Stimulated activated CD8-positive, alpha-beta memory T cell treated with anti-CD3 and anti-CD28 coated beads, Interleukin-12 subunit alpha, Interleukin-12 subunit beta, amount 100 ng/mL, for 24 hours (primary cell): ENCODE measurements around the gene ACTL7A.
"Not testable (repeated sequence)": the region's sequence is repeated elsewhere in the genome, so short reads cannot be mapped to it uniquely, and the experiment has no call there.

Experiments used
- DNase-seq: peaks from one replicate; pipeline ENCODE4 v3.0.0-alpha.2; 2020; ENCODE audit errors: extremely low read depth

ACTL7A gene

GRCh38 chr9:108848296-108848695 is 13.8 kb upstream of the ACTL7A start:
- DNase-seq = not testable (repeated sequence)

- DNase-seq = no peak
Observed at GRCh38 chr9:108850293-108850897, 11.7 kb upstream of the ACTL7A start.

GRCh38 chr9:108851138-108851537 is 10.9 kb upstream of the ACTL7A start:
- no peak for DNase-seq

DNA sequence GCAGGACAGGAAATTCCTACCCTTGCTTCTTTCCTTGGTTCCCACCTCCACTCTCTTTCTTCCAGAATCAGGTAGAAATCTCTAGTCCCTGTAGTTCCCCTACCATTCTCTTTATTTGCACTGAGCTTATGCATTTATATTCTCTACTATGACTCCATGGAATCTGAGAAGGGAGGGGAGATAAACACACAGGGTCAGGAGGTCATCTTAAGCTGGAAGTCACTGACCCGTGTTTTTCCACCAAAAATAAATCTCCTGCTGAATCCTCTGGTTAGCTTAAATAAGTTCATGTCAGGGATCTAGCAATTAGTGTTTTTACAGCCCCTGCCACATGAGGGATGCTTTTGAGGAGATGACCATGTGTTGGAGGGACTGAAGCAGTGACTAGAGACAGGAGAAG is 10.0 kb upstream of the ACTL7A start:
- DNase-seq = no peak

DNA sequence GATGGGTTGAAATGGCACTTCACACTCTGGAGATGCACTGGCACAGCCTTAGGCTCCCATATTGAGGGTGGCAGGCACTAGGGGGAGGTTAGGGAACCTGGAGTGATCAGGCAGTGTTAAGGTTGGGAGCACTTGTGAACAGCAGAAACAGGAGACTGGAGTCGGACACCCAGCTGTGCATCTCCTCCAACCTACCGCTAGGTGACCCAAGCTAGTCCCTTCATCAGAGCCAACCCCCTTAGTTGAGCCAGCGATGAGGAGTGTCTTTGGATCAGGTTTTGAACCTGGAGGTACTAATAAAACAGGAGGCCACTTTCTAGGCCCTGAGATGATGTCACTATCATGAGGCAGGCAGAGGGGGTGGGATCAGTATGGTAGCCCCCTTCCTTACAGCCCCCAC is 8.0 kb upstream of the ACTL7A start:
- DNase-seq = no peak

DNA sequence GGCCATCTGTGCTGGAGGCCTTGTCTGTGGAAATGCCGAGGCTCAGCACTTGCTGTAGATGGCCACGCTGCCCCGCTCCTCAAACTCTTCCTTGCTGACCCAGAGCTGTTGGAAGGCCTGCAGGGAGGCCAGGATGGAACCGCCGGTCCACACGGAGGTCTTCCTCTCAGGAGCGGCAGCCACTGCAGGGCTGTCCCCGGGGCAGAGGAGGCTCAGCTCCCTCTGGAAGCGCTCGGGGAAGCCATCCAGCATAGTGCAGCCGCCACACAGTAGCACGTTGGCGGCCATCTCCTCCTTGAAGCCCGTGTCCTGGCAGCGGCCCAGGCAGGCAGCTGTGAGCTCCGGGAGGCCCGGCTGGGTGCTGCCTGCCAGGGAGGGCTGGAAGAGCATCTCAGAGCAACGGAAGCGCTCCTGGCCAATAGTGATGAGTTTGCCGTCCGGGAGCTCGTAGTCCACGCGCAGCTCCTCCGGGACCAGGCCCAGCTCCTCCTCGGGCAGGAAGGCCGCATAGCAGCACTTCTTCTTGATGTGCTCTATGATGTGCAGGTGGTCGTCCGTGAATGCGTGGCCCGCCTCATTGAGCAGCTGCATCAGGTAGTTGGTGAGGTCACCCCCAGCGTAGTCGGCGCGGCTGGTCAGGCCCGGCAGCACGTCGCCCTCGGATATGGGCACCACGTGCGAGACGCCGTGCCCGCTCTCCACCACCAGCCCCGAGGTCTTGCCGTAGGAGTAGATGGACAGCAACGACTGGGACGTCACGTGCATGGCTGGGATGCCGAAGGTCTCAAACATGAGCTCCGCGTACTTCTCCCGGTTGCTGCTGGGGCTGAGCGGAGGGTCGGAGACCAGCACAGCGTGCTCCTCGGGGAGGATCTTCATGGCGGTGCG is 7.2 kb upstream of the ACTL7A start:
- no peak for DNase-seq

DNA sequence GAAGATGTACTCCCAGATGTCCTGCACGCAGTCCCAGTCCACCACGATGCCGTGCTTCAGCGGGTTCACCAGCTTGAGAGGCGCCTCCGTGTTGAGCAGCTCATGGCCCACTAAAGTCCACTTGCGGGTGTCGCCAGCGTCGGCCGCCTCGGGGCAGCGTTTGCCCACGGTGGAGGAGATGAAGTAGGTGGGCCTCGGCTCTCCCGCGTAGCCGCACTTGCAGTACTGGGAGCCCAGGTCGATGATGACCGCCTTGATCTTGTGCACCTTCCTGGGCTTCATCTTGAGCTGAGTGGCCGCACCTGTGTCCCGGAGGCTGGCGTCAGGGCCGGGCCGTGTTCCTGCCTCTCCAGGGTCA is 6.6 kb upstream of the ACTL7A start:
- DNase-seq = no peak

DNA sequence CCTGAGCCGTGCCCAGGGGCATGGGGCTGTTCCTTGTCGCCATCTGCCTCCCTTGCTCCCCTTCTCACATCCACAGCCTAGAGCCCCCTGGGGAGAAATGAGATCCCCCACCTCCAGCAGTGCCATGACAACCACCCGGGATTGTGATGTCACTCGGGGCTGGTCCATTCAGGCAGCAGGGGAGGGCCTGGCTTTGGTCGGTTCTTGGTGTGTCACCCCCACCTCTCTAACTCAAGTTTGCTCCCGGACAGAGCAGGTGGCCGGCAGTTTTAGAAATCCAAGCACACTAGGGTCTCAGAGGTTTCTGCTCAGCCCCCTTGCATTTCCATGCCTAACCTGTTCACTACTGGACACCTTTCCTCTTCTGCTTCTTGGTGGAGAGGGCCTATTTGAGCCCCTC is 6.2 kb upstream of the ACTL7A start, which contains the start of gene ACTL7B:
Gene ACTL7B (minus strand): TSS at position 99 of the 400 bp plus-strand sequence. CDS start 56 bp downstream, at position 43.
- no peak for DNase-seq

GRCh38 chr9:108857572-108857971 is 4.5 kb upstream of the ACTL7A start:
- no peak for DNase-seq

DNA sequence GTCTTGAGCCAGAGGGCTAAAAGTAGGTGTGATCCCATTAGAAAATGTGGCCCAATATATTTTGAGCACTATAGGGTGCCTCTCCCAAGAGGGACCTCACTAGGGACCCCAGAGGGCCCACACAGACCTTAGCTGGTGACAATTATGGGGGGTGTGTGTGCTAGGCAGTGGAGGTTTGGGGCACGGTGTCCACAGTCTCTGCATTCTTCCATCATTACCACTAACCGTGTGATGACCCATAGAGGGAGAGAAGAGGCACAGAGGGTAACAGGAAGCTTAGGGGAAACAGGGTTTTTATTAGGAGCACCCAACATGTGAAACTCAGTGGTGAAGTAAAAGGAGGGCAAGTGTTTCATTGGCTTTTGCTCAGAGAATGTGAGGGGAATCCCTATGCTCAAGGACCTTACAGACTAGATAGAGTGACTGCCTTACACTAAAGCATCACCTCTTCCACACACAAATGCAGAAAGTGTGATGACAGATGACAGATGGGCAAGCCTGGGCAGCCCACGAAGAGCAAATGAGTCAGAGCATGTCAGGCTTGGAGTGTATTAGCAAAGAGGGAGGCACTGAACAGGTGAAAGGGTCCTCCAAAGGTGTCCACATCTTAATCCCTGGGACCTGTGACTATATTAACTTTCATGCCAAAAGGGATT is 2.5 kb upstream of the ACTL7A start:
- DNase-seq = no peak

DNA sequence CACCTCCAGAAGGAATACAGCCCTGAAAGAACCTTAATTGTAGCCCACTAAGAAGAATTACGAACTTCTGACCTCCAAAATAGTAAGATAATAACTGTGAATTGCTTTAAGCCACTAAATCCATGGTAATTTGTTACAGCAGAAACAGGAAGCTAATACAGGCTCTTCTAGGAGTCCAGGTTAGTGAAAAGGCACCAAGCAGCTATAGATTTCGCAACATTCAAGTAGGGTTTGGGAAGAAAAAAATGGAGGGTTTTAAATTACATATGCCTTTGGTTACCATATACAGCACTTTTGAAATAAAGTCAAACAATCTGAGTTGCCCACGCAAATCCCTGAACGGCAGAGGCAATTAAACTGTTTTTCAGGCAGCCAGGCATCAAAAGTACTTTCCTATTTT is 1.7 kb upstream of the ACTL7A start:
- DNase-seq = no peak

- no peak for DNase-seq
Observed at GRCh38 chr9:108860764-108861163, 1.3 kb upstream of the ACTL7A start.

DNA sequence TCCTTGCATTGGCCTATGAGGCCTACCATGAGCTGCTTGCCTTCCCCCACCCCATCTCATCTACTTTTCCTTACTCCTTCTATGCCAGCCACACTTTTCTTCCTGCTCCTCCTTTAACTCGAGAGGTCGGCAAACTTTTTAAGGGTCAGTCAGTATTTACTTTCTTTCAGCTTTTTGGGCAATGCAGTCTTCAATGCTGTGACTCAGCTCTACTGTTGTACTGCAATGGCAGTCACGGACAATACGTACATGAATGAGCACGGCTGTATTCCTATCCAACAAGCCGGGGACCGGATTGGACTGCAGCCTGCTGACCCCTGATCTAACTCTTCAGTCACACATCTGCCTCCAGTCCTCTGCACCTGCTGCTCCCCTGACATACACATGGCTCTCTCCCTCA is 602 bp upstream of the ACTL7A start:
- no peak for DNase-seq

DNA sequence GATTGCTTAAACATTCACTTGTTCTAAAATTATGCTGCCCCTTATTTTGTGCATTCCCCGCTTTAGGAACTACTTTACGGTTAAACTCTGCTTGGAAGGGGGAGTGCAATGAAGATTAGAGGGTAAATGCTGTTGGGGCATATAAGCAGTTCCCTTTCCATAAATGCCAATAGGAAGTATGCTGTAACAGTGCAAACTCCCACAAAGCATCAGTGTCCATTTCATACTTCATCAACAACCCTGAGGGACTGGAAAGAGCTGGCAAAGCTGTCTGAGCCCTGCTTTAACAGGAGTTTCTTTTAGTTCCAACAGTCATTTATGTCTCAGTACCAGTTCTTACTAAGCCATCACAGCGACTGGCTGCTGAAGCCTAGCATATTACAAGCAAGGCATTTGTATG is 1.8 kb downstream of the ACTL7A start:
- no peak for DNase-seq

GRCh38 chr9:108864446-108864845 is 2.4 kb downstream of the ACTL7A start:
- DNase-seq = no peak

DNA sequence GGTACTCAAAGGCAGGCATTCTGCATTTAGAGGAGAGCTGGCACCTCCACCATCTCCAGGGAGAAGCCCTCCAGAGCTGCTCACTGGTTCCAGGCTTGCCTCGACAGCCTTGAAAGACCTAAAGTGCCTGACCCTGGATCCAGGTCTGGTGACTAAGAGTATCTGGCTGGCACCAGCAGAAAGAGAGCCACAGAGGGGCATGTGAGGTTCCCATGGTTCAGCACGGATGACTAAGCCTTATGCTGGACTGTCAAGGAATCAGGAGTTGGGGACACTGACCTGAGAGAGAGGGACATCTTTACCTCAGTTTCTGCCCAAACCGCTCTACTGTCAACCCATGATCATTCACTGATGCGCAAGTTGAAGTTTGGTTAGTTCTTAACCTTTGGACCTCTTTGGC is 3.0 kb downstream of the ACTL7A start:
- DNase-seq = no peak

DNA sequence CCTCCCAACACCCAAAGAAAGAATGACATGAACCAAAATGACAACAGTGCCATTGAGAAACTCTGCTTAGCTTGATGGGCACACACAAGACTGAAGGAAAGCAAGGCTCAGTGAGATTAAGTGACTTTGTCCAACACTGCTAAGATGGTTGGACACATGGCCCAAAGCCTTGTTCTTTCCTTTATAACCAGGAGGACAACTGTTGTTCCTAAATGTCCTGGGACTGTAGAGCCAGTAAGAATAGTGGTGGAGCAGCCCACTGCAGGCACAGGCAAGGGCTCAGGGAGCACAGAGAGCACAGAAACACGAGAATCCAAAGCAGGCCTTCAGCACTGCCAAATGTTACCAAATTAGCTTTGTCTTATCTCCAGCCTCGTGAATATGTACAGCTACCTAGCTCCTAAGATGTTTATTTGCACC is 3.9 kb downstream of the ACTL7A start:
- DNase-seq = no peak

DNA sequence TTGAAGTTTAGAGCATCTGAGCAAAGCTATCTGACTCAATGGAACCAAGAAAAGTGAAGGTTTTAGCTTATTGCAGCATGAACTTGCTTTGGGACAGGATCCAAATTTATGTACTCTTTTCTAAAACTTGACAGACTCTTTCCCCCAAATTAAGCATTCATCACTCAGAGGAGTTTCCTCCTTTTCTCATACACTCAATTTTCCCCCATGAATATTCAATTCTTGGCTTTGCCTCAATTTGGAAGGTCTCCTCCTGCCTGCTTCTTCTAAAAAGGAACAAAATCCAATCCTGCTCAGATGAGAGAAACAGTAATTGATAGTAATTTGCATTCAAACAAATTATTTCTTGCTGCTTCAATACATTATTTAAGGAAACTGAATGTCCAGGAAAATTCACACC is 5.0 kb downstream of the ACTL7A start:
- DNase-seq = no peak

DNA sequence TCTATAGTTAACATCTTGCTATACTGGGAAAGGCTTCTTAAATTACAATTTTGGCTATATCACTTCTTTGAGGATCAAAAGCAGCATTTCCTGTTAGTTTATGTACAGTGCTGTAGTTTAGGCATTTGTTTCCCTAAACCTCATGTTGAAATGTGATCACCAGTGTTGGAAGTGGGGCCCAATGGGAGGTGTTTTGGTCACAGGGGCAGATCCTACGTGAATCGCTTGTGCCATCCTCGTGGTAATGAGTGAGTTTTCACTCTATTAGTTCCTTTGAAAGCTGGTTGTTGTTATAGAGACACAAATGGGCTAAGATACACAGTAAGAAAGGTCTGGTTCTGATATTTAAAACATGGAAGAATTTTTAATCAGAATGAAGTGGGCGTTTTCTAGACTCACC is 5.8 kb downstream of the ACTL7A start:
- DNase-seq = no peak

DNA sequence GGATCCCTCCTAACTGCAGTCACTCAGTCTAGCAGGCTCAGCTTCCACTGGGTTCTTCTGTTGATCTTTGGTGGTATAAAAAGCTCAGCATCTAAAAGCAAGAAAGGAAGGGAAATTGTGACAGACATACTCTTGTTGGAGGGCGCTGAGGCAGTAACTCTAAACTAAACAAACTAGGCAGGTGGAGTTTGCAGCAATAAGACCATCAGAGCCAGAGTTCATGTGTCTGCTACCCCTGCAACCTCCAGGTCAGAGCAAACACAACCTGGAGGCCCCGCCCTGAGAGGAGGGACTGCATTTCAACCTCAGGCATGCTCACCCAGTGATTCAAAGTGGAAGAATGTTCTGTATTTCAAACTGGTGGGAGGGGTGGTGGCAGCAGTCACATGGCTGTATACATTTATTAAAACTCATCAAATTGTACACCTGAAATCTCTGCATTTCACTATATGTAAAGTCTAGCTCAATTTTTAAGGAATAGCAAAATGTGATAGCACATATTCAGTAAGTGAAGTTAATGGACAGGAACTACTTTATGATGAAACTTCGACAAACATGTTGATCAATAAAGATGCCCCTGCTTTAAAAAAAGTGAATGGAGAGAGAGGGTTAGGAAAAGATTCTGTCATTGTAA is 7.1 kb downstream of the ACTL7A start:
- no peak for DNase-seq

DNA sequence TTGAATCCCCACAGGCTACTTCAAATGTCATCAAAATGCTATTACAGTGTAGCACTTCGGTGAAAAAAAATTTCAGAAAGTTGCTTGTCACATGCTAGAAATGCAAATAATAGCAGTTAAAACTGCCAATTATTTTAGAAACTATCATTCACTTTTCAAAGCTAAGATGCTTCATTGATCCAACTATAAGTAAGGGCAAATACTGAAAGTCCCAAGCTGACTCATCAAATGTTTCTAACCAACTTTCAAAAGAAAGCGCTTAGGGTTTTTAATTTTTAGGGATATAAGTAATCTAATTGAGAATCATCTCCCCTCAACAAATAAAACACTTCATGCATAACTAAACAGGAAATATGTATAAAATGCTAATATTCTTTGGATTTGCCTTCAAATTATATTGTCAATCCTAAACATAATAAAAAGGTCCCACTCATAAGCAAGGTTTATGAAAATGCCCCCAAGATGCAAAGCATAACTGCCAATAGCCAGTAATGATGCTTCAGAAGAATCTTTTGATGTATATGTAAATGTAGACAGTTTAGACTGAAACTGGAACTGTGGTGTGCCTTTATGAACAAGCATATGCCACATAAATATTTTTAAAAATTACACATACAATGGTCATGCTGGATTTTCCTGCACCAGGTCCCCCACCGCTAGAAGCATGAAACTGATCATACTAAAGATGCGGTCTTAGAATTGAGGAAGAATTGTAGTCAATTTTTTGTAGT is 12.2 kb downstream of the ACTL7A start:
- DNase-seq = no peak

GRCh38 chr9:108876425-108876824 is 14.4 kb downstream of the ACTL7A start:
- DNase-seq = no peak
